Bronchial epithelial cell (primary cell): ENCODE results near the gene NUMA1. TPM values are rescaled to one million over a fixed set of nuclear protein-coding genes. Genes with fewer than 3 reads are reported as not detected.

Source experiments
- DNase-seq: peaks from one replicate; pipeline ENCODE4 v3.0.0-alpha.2; 2010; ENCODE audit warnings: low read depth
- FAIRE-seq: peaks from 2 replicates; lab custom pipeline; 2011; peaks lifted over from hg19 to GRCh38; lab: Jason Lieb, UNC
- H3K27me3 ChIP-seq: 2 replicates; pipeline ENCODE4 v1.5.1; 2011; ENCODE audit warnings: low read length; ENCODE audit not compliant: control insufficient read depth, insufficient read depth
- H3K36me3 ChIP-seq: 2 replicates; pipeline ENCODE4 v1.5.1; 2011; ENCODE audit warnings: low read length; ENCODE audit not compliant: control insufficient read depth, insufficient read depth
- H3K4me3 ChIP-seq: 2 replicates; pipeline ENCODE4 v1.5.1; 2011; ENCODE audit warnings: mild to moderate bottlenecking, low read depth, low read length, control low read depth
- total RNA-seq: library from RNA; depleted of rRNA; stranded (reverse); fragments of >200 nt; gene quantifications from 2 replicates; pipeline ENCODE4 v1.2.1, GENCODE V29; 2014
- TF ChIP-seq, protein P1 (sequence below): IDR thresholded peaks from 2 replicates; pipeline ENCODE4 v1.5.1; 2011; ENCODE audit warnings: mild to moderate bottlenecking, moderate library complexity, low read length, control low read depth, inconsistent platforms; ENCODE audit not compliant: insufficient read depth, severe bottlenecking

The NUMA1 gene
- total RNA-seq, 1 donor from 2014 or later: 52.7 TPM

DNA sequence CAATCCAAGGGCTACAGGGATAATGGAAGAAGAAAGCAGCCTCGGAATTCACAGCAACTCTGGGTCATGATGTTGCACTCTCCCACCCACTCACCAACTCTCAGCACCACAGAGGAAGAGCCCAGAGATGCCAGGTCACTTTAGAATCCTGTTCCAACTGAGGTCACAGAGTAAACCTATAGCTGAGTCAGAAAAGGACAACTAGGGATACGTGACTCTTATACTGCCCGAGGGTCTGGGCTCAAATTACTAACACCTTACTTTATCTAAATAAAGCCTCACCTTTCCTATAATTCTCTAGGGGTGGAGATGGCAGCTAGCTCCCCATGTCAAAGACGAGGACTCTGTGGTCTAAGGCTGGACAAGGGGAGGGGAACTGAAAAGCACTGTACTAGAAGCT is 57.0 kb downstream of the NUMA1 start:
- Histone ChIP-seq H3K4me3 (no peak overlapping the region), H3K36me3 (peaks cover 51% of the 10 kb centered on the region), H3K27me3 (no peaks in the 10 kb centered on the region)
- TF ChIP-seq, protein P1, sequence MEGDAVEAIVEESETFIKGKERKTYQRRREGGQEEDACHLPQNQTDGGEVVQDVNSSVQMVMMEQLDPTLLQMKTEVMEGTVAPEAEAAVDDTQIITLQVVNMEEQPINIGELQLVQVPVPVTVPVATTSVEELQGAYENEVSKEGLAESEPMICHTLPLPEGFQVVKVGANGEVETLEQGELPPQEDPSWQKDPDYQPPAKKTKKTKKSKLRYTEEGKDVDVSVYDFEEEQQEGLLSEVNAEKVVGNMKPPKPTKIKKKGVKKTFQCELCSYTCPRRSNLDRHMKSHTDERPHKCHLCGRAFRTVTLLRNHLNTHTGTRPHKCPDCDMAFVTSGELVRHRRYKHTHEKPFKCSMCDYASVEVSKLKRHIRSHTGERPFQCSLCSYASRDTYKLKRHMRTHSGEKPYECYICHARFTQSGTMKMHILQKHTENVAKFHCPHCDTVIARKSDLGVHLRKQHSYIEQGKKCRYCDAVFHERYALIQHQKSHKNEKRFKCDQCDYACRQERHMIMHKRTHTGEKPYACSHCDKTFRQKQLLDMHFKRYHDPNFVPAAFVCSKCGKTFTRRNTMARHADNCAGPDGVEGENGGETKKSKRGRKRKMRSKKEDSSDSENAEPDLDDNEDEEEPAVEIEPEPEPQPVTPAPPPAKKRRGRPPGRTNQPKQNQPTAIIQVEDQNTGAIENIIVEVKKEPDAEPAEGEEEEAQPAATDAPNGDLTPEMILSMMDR: no peak
- FAIRE-seq (no peak), DNase-seq (peak; percentile 56)

DNA sequence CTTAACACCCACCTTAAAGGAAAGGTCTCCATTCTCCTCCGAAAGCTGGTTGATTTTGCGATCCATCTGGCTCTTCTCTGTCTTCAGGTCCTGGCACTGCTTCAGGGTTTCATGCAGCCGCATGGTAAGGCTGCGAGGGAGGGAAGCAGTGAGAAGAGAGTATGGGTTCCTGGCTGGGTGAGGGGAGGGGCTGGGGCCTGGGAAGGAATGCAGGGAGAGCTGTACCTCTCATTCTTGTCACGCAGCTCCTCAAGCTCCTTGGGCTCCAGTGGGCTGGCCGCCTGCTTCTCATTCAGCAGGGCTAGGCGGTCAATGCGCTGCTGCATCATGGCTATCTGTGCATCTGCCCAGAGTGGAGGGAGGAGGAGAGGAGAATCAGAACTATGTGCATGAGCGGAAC is 62.2 kb downstream of the NUMA1 start:
- Histone ChIP-seq H3K4me3 (no peak overlapping the region), H3K27me3 (no peaks in the 10 kb centered on the region), H3K36me3 (peaks cover 76% of the 10 kb centered on the region)
- FAIRE-seq: peak; percentile 18
- TF ChIP-seq, protein P1: no peak
- DNase-seq: no peak

DNA sequence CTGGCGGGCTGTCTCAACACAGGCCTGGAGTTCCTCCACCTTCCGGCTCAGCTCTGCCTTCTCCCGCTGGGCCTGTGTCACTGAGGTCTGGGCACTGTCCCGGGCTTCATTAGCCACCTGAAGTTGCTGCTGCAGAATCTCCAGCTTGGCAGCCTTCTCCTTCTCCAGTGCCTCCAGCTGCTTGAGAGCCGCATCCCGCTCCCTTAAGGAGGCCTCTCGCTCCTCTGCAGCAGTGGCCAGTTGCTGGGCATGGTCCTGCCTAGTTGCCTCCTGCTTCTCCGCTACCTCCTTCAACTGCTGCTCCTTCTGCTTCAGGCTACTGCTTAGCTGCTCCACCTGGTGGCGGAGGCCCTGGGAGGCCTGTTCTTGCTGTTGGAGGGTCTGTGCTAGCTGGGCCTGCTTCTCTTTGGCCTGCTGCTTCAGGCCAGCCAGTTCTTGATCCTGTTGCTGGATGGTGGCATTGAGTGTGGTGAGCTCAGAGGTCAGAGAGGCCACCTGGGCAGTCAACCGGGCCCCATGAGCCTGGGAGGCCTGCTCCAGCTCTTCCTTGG is 64.8 kb downstream of the NUMA1 start:
- TF ChIP-seq, protein P1: peak; percentile 44
- Histone ChIP-seq H3K27me3 (no peaks in the 10 kb centered on the region), H3K36me3 (peaks cover 83% of the 10 kb centered on the region), H3K4me3 (no peak overlapping the region)
- no peak for DNase-seq
- no peak for FAIRE-seq

DNA sequence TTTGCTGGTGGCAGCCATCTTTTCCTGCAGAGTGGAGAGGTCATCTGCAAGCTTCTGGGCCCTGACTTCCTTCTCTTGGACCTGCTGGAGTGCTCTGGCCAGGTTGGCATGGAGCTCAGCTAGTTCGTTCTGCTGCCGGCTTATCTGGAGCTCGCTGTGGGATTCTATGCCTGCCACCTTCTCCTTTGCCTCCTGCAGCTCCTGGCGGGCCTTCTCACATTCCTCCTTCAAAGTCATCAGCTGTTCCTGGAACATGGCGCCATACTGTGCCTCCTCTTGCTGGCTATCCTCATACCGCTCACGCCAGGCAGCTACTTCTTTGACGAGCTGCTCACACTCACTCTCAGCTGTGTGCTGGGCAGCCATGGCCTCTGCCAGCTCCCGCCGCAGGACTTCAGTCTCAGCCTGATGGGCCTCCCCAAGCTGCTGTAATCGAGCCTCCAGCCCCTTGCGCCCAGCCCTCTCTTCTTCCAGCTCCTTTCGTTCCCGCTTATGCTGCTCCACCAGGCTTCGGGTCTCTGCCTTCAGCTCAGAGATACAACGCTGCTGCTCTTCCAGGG is 65.5 kb downstream of the NUMA1 start:
- DNase-seq (no peak), FAIRE-seq (no peak)
- Histone ChIP-seq H3K36me3 (peaks cover 82% of the 10 kb centered on the region), H3K27me3 (no peaks in the 10 kb centered on the region), H3K4me3 (no peak overlapping the region)
- TF ChIP-seq, protein P1: no peak

DNA sequence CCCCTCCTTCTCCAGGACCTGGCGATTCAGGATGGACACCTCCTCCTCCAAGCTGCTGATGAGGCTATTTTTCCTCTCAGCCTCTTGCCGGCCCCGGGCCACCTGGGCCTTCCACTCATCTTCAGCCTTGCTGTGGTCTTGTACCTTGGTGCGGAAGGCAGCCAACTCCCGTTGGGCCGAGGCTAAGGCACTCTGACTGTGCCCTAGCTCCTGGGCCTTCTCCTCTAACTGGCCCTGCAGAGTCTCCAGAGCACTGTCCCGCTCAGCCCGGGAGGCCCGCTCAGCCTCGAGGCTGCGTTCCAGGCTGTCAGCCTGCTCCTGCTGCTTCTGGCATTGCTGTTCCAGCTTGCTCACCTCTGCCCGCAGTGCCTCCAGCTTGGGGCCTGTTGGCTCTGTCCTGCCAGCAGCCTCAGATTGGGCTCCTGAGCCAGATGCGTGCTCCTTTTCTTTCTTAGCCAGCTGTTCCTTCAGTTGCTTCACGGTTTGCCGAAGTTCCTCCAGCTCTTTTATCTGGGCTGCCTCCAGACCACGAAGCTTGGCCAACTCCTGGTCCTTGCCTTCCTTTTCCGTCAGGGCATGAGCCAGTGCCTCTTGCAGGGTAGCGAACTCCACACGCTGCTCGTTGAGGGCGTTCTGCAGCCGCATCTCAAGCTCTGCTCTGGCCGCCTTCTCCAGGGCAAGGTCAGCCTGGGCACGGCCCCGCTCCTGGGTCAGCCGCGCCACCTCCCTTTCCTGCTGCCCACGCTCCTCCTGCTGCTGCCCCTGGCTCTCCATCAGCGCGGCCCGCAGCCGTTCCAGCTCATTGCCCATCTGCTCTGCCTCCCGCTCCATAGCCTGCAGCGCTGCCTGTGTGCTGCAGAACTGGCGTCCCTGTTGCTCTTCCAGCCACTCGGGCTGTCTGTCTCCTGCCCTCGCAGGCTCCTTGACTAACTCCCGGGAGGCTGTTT is 66.3 kb downstream of the NUMA1 start:
- no peaks in the 10 kb centered on the region for H3K27me3 ChIP-seq
- H3K36me3 ChIP-seq: peaks cover 78% of the 10 kb centered on the region
- no peak for FAIRE-seq
- H3K4me3 ChIP-seq: no peak overlapping the region
- DNase-seq: no peak
- TF ChIP-seq, protein P1: no peak
